Measurements from ENCODE around the gene NGEF.

NGEF gene

GRCh38 chr2:232894251-232894650, 118.8 kb downstream of the NGEF start:
- no peak for DNase-seq

GRCh38 chr2:232893834-232894233, 119.2 kb downstream of the NGEF start:
- no peak for DNase-seq

GRCh38 chr2:232892843-232893242, 120.2 kb downstream of the NGEF start:
- no peak for DNase-seq

- DNase-seq = no peak
Observed at GRCh38 chr2:232892221-232892620, 120.8 kb downstream of the NGEF start.

- no peak for DNase-seq
Observed at GRCh38 chr2:232891621-232892071, 121.4 kb downstream of the NGEF start.

GRCh38 chr2:232890896-232891601, 122.0 kb downstream of the NGEF start:
- DNase-seq = no peak

GRCh38 chr2:232890536-232890895, 122.5 kb downstream of the NGEF start:
- no peak for DNase-seq

- no peak for DNase-seq
Observed at GRCh38 chr2:232889876-232890401, 123.1 kb downstream of the NGEF start.

- DNase-seq = no peak
Observed at GRCh38 chr2:232888839-232889529, 124.1 kb downstream of the NGEF start.

- DNase-seq = no peak
Observed at GRCh38 chr2:232888099-232888836, 124.8 kb downstream of the NGEF start.

GRCh38 chr2:232887171-232887850, 125.7 kb downstream of the NGEF start:
- no peak for DNase-seq

GRCh38 chr2:232886632-232887031, 126.4 kb downstream of the NGEF start:
- no peak for DNase-seq

GRCh38 chr2:232886176-232886575, 126.9 kb downstream of the NGEF start:
- no peak for DNase-seq

GRCh38 chr2:232885264-232885961, 127.6 kb downstream of the NGEF start:
- DNase-seq = no peak

- no peak for DNase-seq
Observed at GRCh38 chr2:232884549-232885263, 128.3 kb downstream of the NGEF start.

GRCh38 chr2:232884001-232884421, 129.0 kb downstream of the NGEF start:
- no peak for DNase-seq

- no peak for DNase-seq
Observed at GRCh38 chr2:232883116-232883721, 129.8 kb downstream of the NGEF start.

- no peak for DNase-seq
Observed at GRCh38 chr2:232882505-232883115, 130.4 kb downstream of the NGEF start.

- DNase-seq = no peak
Observed at GRCh38 chr2:232882085-232882484, 131.0 kb downstream of the NGEF start.

GRCh38 chr2:232880764-232881351, 132.2 kb downstream of the NGEF start:
- no peak for DNase-seq
